Activated CD8-positive, alpha-beta memory T cell treated with anti-CD3 and anti-CD28 coated beads for 36 hours (primary cell): ENCODE data around the gene ADCY3. TPM values are rescaled to one million over a fixed set of nuclear protein-coding genes. Genes with fewer than 3 reads are reported as not detected.

ENCODE experiments used
- total RNA-seq, 2 experiments: library from RNA; stranded (reverse); gene quantifications; one replicate each; pipeline ENCODE4 v1.2.3, GENCODE V29; 2021

ADCY3 gene
- total RNA-seq, 2 experiments from 2014 or later, result 87.0 to 88.5 TPM

Other genes starting within 250 kb of the ADCY3 start
- 10 to 100 TPM; 24.5 to 27.1 TPM for gene PTRHD1, start 126.8 kb downstream of the ADCY3 start, total RNA-seq
- gene CENPO, start 126.8 kb downstream of the ADCY3 start, total RNA-seq, result 10 to 100 TPM; 47.5 to 49.6 TPM
- gene DNAJC27, start 51.7 kb upstream of the ADCY3 start, total RNA-seq, result 1 to 10 TPM; 3.3 to 4.1 TPM
- gene EFR3B, start 121.8 kb upstream of the ADCY3 start, total RNA-seq, result under 1 TPM; 0.17 to 0.25 TPM
- 1 to 10 TPM; 4.8 to 5.8 TPM for gene POMC, start 248.3 kb upstream of the ADCY3 start, total RNA-seq